ENCODE measurements around the gene PITPNB.

PITPNB gene

GRCh38 chr22:27863556-27863955 is 55.5 kb downstream of the PITPNB start:
- DNase-seq, result no peak

GRCh38 chr22:27863001-27863400 is 56.1 kb downstream of the PITPNB start:
- no peak for DNase-seq

GRCh38 chr22:27859336-27859735 is 59.7 kb downstream of the PITPNB start:
- no peak for DNase-seq

GRCh38 chr22:27858626-27859025 is 60.4 kb downstream of the PITPNB start:
- no peak for DNase-seq

GRCh38 chr22:27857443-27857842 is 61.6 kb downstream of the PITPNB start:
- DNase-seq, result no peak

- no peak for DNase-seq
Observed at GRCh38 chr22:27856386-27856785, 62.7 kb downstream of the PITPNB start.

GRCh38 chr22:27853424-27853823 is 65.6 kb downstream of the PITPNB start:
- DNase-seq, result no peak

GRCh38 chr22:27851974-27852746 is 66.9 kb downstream of the PITPNB start:
- no peak for DNase-seq

- no peak for DNase-seq
Observed at GRCh38 chr22:27850000-27850521, 69.0 kb downstream of the PITPNB start.

GRCh38 chr22:27848005-27848404 is 71.1 kb downstream of the PITPNB start:
- no peak for DNase-seq

GRCh38 chr22:27846910-27847309 is 72.1 kb downstream of the PITPNB start:
- no peak for DNase-seq

- DNase-seq, result no peak
Observed at GRCh38 chr22:27846248-27846757, 72.8 kb downstream of the PITPNB start.

GRCh38 chr22:27845644-27846043 is 73.4 kb downstream of the PITPNB start:
- DNase-seq, result no peak

- DNase-seq, result no peak
Observed at GRCh38 chr22:27844656-27845591, 74.1 kb downstream of the PITPNB start.

GRCh38 chr22:27844256-27844655 is 74.8 kb downstream of the PITPNB start:
- DNase-seq, result no peak

- DNase-seq, result no peak
Observed at GRCh38 chr22:27843441-27843840, 75.6 kb downstream of the PITPNB start.

- no peak for DNase-seq
Observed at GRCh38 chr22:27842669-27843431, 76.2 kb downstream of the PITPNB start.

- no peak for DNase-seq
Observed at GRCh38 chr22:27842201-27842600, 76.9 kb downstream of the PITPNB start.

- DNase-seq, result no peak
Observed at GRCh38 chr22:27840436-27840835, 78.6 kb downstream of the PITPNB start.

GRCh38 chr22:27839057-27839660 is 79.9 kb downstream of the PITPNB start:
- DNase-seq, result no peak

GRCh38 chr22:27836181-27836580 is 82.9 kb downstream of the PITPNB start:
- no peak for DNase-seq

Data from amygdala (tissue), 56 donors.